Measurements from ENCODE around the gene BANP. TPM values are rescaled to one million over a fixed set of nuclear protein-coding genes. Genes with fewer than 3 reads are reported as not detected.
"Not testable (repeated sequence)": the region's sequence is repeated elsewhere in the genome, so short reads cannot be mapped to it uniquely, and the experiment has no call there.

Gene BANP
- total and polyA plus RNA-seq, 12 donors: 10.4 to 29.8 (median 21.7) TPM

GRCh38 chr16:88076211-88076931 lies 125.1 kb downstream of the BANP start:
- Histone ChIP-seq H3K9me3 (replicated peaks in 1 of 3) (no peaks in the 10 kb centered on the region), H3K4me3 (no peak overlapping the region), H3K27ac (peak overlapping the region in 1 of 5 donors; percentile 68), H3K27me3 (no peaks in the 10 kb centered on the region), H3K4me1 (replicated peaks in 1 of 2) (no peaks in the 10 kb centered on the region), H3K36me3 (replicated peaks in 1 of 2) (peaks cover 0 to 11% of the 10 kb centered on the region in 2 donors)
- WGBS, 4 donors: 94 to 97% (median 96%) methylated on average over 30 to 57 of the region's 57 CpGs
- intact Hi-C loops (cut with DNase I): no loop called here
- DNase-seq: no peak
- TF ChIP-seq CTCF (IDR thresholded peaks at IDR 0.05) (no peak), POLR2A (IDR thresholded peaks at IDR 0.05) (no peak)

GRCh38 chr16:88076932-88077320 lies 125.7 kb downstream of the BANP start:
- peak overlapping the region in 1 of 5 donors; percentile 68 for H3K27ac ChIP-seq
- H3K4me3 ChIP-seq; DNase-seq; H3K27me3 ChIP-seq; intact Hi-C loops (cut with DNase I); H3K9me3 ChIP-seq (replicated peaks in 1 of 3); H3K4me1 ChIP-seq (replicated peaks in 1 of 2): not testable (repeated sequence)
- H3K36me3 ChIP-seq (replicated peaks in 1 of 2): peaks cover 0 to 11% of the 10 kb centered on the region in 2 donors
- WGBS, 4 donors: 82 to 94% (median 86%) methylated on average over 5 of the region's 5 CpGs

GRCh38 chr16:88077328-88078108 lies 126.3 kb downstream of the BANP start:
- peak overlapping the region in 1 of 5 donors; percentile 56 for H3K27ac ChIP-seq
- WGBS, 4 donors: 85 to 89% (median 87%) methylated on average over 21 to 30 of the region's 30 CpGs
- no peaks in the 10 kb centered on the region for H3K4me1 ChIP-seq (replicated peaks in 1 of 2)
- H3K4me3 ChIP-seq: no peak overlapping the region
- peak in 1 of 7 donors; percentile 86 for DNase-seq
- TF ChIP-seq CTCF (IDR thresholded peaks at IDR 0.05): no peak
- no peak for TF ChIP-seq POLR2A (IDR thresholded peaks at IDR 0.05)
- no peaks in the 10 kb centered on the region for H3K9me3 ChIP-seq (replicated peaks in 1 of 3)
- intact Hi-C loops (cut with DNase I): no loop called here
- peaks cover 0 to 5% of the 10 kb centered on the region in 2 donors for H3K36me3 ChIP-seq (replicated peaks in 1 of 2)
- no peaks in the 10 kb centered on the region for H3K27me3 ChIP-seq

- no peak for DNase-seq
- intact Hi-C loops (cut with DNase I): no loop called here
- Histone ChIP-seq H3K4me1 (replicated peaks in 1 of 2) (no peaks in the 10 kb centered on the region), H3K27me3 (no peaks in the 10 kb centered on the region), H3K9me3 (replicated peaks in 1 of 3) (no peaks in the 10 kb centered on the region), H3K27ac (peak overlapping the region in 1 of 5 donors; percentile 56), H3K36me3 (replicated peaks in 1 of 2) (no peaks in the 10 kb centered on the region), H3K4me3 (no peak overlapping the region)
- TF ChIP-seq CTCF (IDR thresholded peaks at IDR 0.05) (no peak), POLR2A (IDR thresholded peaks at IDR 0.05) (no peak)
- 88 to 95% (median 90%) methylated on average over 15 to 17 of the region's 17 CpGs for WGBS, 4 donors
Observed at GRCh38 chr16:88078111-88078775, 127.0 kb downstream of the BANP start.
